T-helper 17 cell (primary cell): ENCODE data around the gene WDCP. TPM values are rescaled to one million over a fixed set of nuclear protein-coding genes. Genes with fewer than 3 reads are reported as not detected.
"Not testable (repeated sequence)": the region's sequence is repeated elsewhere in the genome, so short reads cannot be mapped to it uniquely, and the experiment has no call there.

ENCODE experiments used
- ATAC-seq: fragments of 150-1000 bp; cut with Tn5 transposase; 2 replicates; pipeline ENCODE4 v1.10.0; 2021; ENCODE audit warnings: mild to moderate bottlenecking, moderate library complexity
- DNase-seq, 3 donors: peaks; one replicate each; pipeline versions ENCODE4 v3.0.0 to v3.0.0-alpha.2; 2020 to 2021
- H3K9me3 ChIP-seq: one replicate; pipeline ENCODE4 v1.7.0; 2013; ENCODE audit warnings: low read length, mild to moderate bottlenecking; ENCODE audit not compliant: control insufficient read depth, poor library complexity, severe bottlenecking
- H3K27ac Mint-ChIP-seq: one replicate; pipeline ENCODE4 v1.8.0; 2022; ENCODE audit warnings: mild to moderate bottlenecking, moderate library complexity, mixed read lengths
- H3K27me3 Mint-ChIP-seq: one replicate; pipeline ENCODE4 v1.8.0; 2022; ENCODE audit warnings: mixed read lengths
- H3K36me3 Mint-ChIP-seq: one replicate; pipeline ENCODE4 v1.8.0; 2022; ENCODE audit warnings: low read depth, mixed read lengths
- H3K4me1 Mint-ChIP-seq: one replicate; pipeline ENCODE4 v1.8.0; 2022; ENCODE audit warnings: mild to moderate bottlenecking, mixed read lengths
- H3K4me3 Mint-ChIP-seq: one replicate; pipeline ENCODE4 v1.8.0; 2022; ENCODE audit warnings: mild to moderate bottlenecking, moderate library complexity, mixed read lengths
- total RNA-seq, 4 donors: library from RNA in 2 of 4; stranded (reverse) in 2 of 4; gene quantifications; one replicate each; pipeline ENCODE4 v1.2.3 and lab custom pipeline; 2022 to 2026

Gene WDCP
- total RNA-seq, 2 donors from 2014 or later: 3.4 to 3.7 TPM

DNA sequence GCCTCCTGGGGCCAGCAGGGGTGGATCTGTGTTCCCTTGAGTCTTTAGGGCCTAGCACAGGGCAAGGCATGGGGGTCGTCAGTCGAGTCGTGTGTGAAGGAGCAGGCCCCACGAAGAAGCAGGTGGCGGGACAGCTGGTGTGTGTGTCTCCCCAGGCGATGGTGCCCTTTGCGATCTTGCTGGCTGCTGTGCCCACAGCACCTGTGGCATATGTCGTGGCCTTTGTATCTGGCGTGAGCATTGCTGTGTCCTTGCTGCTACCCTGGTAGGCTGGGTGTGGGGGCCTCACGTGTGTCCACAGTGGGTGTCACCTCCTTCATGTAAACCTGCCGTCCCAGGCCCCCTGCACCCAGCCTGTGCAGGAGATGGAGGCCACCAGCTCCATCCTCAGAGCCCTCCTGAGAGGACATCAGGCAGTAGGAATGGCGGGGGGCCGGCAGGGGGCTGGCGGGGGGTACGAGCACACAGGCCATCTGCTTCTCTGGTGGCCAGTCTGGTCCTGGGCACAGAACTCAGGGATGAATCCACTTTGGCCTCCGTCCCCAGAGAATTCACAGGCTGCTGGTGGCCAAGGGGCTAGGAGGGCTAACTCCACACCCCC, 24.1 kb downstream of the WDCP start:
- H3K27me3 Mint-ChIP-seq: no peaks in the 10 kb centered on the region
- H3K9me3 ChIP-seq: no peaks in the 10 kb centered on the region
- peaks cover 1% of the 10 kb centered on the region for H3K4me1 Mint-ChIP-seq
- no peak for ATAC-seq
- peaks cover 12% of the 10 kb centered on the region for H3K36me3 Mint-ChIP-seq
- H3K27ac Mint-ChIP-seq: no peak overlapping the region
- H3K4me3 Mint-ChIP-seq: no peak overlapping the region
- no peak for DNase-seq

DNA sequence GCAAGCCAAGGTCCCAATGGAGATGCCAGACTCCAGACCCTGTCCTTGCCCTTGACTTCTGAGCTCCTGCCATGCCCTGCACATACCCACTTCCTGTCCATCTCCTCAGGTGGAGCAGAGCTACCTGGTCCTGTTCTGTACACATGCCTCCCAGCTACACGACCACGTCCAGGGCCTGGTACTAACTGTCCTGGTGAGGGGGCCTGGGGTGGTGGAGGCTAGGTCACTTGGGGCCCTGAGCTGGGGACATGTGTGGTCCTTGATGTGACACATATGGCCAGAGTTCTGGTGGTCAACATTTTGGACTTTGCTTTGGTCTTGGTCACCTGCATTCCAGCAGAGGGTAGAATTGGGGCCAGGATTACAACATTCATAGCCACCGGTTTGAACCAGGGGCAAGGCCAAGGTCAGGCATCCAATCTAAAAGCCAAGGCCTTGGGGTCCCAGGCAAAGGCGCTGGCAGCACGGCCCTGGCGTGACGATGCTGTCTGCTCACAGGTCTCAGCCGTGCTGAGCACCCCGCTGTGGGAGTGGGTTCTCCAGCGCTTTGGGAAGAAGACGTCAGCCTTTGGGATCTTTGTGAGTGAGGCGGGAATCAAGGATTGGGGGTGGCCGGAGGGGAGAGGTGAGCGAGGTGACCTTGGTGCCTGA, 24.7 kb downstream of the WDCP start:
- H3K4me3 Mint-ChIP-seq: no peak overlapping the region
- ATAC-seq: no peak
- no peaks in the 10 kb centered on the region for H3K27me3 Mint-ChIP-seq
- peaks cover 12% of the 10 kb centered on the region for H3K36me3 Mint-ChIP-seq
- H3K9me3 ChIP-seq: no peaks in the 10 kb centered on the region
- no peak for DNase-seq
- peaks cover 3% of the 10 kb centered on the region for H3K4me1 Mint-ChIP-seq
- no peak overlapping the region for H3K27ac Mint-ChIP-seq

DNA sequence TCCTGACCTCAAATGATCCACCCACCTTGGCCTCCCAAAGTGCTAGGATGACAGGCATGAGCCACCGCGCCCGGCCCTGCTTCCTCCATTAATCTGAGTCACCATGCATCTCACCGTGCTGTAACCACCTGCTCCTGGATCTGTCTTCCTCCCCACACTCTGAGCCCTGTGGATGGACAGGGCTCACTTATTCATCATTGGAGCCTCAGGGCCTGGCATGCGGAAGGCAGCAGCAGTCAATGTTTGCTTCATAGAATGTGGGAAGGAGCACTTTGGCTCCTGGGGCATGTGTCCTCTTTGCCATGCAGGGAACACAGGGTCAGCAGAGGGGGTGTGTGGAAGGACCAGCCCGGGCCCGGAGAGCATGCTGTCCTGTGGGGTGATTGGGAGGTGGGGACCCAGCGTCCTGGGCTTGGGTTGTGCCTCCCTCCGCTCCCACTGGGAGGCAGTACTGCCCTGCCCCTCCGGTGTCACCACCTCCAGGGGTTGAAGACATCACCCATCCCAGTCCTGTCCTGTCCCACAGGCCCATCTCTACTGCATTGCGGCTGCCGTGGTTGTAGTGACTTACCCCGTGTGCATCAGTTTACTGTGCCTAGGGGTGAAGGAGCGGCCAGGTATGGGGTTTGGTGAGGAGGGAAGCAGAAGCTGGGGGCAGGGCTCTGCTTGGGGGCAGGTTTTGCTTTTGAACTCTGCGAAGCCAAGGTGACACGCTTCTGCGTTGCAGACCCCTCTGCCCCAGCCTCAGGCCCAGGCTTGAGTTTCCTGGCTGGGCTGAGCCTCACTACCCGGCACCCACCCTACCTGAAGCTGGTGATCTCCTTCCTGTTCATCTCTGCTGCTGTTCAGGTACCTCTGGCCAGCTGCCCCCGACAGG, 25.8 kb downstream of the WDCP start:
- Mint-ChIP-seq H3K27ac (peak overlapping the region; percentile 59), H3K36me3 (peaks cover 12% of the 10 kb centered on the region), H3K4me3 (no peak overlapping the region), H3K4me1 (peaks cover 3% of the 10 kb centered on the region), H3K27me3 (no peaks in the 10 kb centered on the region)
- ATAC-seq (peak; percentile 40), DNase-seq (no peak)
- H3K9me3 ChIP-seq: no peaks in the 10 kb centered on the region

DNA sequence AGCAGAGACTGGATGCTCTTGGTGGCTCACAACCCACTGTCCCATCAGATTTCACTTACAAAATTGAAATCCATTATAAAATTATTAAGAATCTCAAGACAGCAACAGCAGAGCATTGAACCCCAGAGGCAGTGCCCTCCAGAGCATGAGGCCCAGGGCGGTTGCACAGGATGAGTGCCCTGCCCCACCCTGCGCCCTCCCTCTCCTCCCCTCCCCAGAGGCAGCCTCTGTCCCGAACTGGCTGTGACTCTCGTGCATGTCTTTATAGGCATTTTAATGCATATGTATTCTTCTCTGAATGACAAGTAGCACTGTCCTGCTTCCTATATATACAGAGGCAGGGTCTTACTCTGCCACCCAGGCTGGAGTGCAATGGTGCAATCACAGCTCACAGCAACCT, 26.9 kb downstream of the WDCP start:
- DNase-seq (no peak), ATAC-seq (no peak)
- Mint-ChIP-seq H3K4me1 (peaks cover 3% of the 10 kb centered on the region), H3K27me3 (no peaks in the 10 kb centered on the region), H3K4me3 (no peak overlapping the region), H3K36me3 (peaks cover 12% of the 10 kb centered on the region), H3K27ac (no peak overlapping the region)
- H3K9me3 ChIP-seq: no peaks in the 10 kb centered on the region

DNA sequence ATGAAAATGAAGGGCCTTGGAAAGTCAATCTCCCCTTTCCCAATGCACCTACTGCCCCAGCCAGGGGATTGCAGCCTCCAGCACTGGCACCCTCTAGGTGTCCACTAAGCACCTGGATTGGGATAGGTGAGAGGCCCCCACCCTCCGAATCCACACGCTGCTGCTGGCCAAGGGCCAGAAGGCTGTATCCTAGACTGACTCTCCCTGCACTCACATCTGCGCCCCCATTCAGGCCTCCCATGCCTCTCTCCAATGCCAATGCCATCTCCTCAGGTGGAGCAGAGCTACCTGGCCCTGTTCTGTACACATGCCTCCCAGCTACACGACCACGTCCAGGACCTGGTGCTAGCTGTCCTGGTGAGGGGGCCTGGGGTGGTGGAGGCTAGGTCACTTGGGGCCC, 27.5 kb downstream of the WDCP start:
- ATAC-seq (no peak), DNase-seq (no peak)
- no peaks in the 10 kb centered on the region for H3K27me3 Mint-ChIP-seq
- no peak overlapping the region for H3K4me3 Mint-ChIP-seq
- no peak overlapping the region for H3K27ac Mint-ChIP-seq
- H3K36me3 Mint-ChIP-seq: peaks cover 11% of the 10 kb centered on the region
- H3K4me1 Mint-ChIP-seq: peaks cover 3% of the 10 kb centered on the region
- H3K9me3 ChIP-seq: no peaks in the 10 kb centered on the region

DNA sequence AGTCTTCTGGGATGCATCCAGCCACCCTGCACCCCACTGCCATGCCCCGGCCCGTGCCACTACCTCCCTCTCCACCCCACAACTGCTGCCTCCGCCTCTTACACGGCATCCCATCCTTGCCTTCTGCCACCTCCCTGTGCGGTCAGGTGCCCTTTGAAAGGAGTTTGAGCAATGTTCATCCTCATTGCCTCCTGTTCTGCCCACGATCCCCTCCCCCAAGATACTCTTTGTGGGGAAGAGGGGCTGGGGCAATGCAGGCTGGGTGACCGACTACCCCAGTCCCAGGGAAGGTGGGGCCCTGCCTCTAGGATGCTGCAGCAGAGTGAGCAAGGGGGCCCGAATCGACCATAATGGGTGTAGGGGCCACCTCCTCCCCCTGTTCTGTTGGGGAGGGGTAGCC, 28.9 kb downstream of the WDCP start:
- H3K36me3 Mint-ChIP-seq: peaks cover 5% of the 10 kb centered on the region
- no peak for ATAC-seq
- peaks cover 3% of the 10 kb centered on the region for H3K4me1 Mint-ChIP-seq
- H3K4me3 Mint-ChIP-seq: no peak overlapping the region
- DNase-seq: no peak
- no peak overlapping the region for H3K27ac Mint-ChIP-seq
- H3K9me3 ChIP-seq: no peaks in the 10 kb centered on the region
- H3K27me3 Mint-ChIP-seq: peaks cover 2% of the 10 kb centered on the region

DNA sequence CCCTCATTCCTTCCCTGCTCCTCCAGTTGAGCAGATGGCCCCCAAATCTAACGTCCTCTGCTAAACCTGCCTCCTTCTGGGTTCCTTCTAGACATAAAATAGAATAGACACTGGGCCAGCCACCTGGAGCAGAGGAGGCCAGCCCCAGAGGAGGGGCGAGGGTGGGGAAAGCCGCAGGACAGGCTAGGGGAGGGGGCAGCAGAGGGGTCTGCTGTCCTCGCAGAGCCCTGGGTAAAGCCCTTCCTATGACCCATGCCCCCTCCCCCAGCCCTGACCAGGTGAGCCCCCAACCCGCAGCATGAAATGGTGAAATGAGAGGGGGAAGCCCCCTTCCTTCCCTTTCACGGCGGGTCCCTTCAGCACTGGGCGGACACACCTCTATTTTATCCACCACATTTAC, 29.5 kb downstream of the WDCP start:
- no peaks in the 10 kb centered on the region for H3K9me3 ChIP-seq
- DNase-seq (no peak), ATAC-seq (no peak)
- H3K4me3 Mint-ChIP-seq: no peak overlapping the region
- H3K4me1 Mint-ChIP-seq: peaks cover 3% of the 10 kb centered on the region
- peaks cover 7% of the 10 kb centered on the region for H3K27me3 Mint-ChIP-seq
- H3K27ac Mint-ChIP-seq: no peak overlapping the region
- peaks cover under 1% of the 10 kb centered on the region for H3K36me3 Mint-ChIP-seq

DNA sequence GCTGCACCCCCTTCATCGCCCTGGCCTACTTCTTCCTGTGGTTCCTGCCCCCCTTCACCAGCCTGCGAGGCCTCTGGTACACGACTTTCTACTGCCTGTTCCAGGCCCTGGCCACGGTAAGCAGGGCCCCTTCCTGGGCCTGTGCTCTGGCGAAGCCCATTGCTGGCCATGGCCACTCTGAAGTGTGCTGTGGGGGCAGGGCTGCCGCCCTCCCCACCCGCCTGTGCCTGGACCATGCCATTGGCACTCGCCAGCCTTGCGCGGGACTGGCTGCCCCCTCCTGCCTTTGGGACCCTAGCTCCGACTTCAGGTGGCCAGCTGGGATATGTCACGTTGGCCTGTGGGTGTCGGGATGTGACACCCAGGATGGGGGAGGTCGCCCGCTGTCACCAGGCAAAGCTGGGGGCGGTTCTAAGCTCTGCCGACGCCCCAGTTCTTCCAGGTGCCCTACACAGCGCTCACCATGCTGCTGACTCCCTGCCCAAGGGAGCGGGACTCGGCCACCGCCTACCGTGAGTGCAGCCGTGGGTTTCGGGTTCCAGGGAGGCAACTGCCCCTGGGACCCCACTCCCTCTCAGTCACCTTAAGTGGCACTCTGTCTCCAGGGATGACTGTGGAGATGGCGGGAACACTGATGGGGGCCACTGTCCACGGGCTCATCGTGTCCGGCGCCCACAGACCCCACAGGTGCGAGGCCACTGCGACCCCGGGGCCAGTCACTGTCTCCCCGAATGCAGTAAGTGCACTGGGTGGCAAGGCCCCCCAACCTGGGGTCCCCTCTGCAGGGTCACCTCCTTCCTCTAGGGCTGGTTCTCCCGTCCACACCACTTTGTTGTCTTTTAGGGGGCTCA, 30.1 kb downstream of the WDCP start:
- Mint-ChIP-seq H3K4me3 (no peak overlapping the region), H3K36me3 (peaks cover 4% of the 10 kb centered on the region), H3K27me3 (peaks cover 13% of the 10 kb centered on the region), H3K4me1 (peaks cover 3% of the 10 kb centered on the region), H3K27ac (no peak overlapping the region)
- ATAC-seq (no peak), DNase-seq (no peak)
- H3K9me3 ChIP-seq: no peaks in the 10 kb centered on the region

DNA sequence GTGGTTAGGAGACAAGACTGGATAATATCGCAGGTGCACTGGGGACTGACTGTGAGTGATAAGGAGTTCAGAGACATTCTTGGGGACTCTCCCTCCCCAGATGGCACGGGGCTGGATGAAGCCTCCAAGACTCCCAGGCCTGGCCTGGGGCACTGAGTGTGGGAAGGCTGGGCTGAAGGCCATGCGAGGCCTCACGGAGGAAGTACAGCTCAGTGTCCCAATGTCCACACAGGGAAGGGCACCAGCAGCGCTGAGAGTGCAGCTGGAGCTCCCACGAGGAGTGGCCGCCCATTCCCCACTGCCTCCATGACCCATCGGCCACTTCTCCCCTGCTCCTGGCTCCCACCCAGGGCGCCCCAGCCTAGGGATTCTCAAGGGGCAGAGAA, 30.8 kb downstream of the WDCP start:
- no peaks in the 10 kb centered on the region for H3K9me3 ChIP-seq
- H3K4me3 Mint-ChIP-seq: no peak overlapping the region
- DNase-seq (no peak), ATAC-seq (no peak)
- H3K36me3 Mint-ChIP-seq: peaks cover 8% of the 10 kb centered on the region
- H3K4me1 Mint-ChIP-seq: peaks cover 3% of the 10 kb centered on the region
- H3K27ac Mint-ChIP-seq: no peak overlapping the region
- H3K27me3 Mint-ChIP-seq: peaks cover 20% of the 10 kb centered on the region

DNA sequence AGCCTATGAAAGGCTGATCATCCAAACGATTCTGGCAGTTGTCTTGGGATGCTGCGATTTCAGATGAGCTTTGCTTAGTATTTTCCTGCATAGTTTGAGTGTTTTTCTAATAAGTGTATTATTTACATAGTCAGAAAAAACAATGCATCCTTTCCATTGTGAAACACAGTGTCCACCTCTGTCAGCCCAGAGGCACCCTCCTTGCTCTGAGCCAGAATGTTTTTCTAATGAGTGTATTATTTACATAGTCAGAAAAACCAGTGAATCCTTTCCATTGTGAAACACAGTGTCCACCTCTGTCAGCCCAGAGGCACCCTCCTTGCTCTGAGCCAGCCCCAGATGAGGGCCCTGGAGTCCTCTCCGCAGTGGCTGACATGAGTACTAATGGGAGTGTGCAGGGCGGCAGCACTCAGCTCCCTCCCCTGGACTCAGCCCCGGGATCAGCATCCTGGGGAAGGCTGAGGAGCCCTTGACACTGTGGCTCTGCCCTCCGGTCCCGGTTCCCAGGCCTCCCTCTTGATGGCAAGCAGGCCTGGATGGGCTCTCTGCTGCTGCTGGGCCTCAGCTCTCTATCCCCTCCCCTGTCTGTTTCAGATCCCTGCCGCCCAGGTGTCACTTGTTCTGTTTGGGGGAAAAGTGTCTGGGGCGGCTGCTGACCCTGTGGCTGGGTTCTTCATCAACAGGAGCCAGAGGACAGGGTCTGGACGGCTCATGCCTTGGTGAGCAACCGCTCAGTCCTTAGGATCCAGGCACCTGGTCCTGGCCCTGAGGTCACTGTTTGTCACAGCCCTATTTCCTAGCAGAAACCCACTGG, 31.4 kb downstream of the WDCP start:
- no peak for DNase-seq
- Mint-ChIP-seq H3K4me3 (no peak overlapping the region), H3K36me3 (peaks cover 8% of the 10 kb centered on the region), H3K4me1 (peaks cover 3% of the 10 kb centered on the region), H3K27me3 (peaks cover 26% of the 10 kb centered on the region), H3K27ac (no peak overlapping the region)
- no peak for ATAC-seq
- H3K9me3 ChIP-seq: no peaks in the 10 kb centered on the region

DNA sequence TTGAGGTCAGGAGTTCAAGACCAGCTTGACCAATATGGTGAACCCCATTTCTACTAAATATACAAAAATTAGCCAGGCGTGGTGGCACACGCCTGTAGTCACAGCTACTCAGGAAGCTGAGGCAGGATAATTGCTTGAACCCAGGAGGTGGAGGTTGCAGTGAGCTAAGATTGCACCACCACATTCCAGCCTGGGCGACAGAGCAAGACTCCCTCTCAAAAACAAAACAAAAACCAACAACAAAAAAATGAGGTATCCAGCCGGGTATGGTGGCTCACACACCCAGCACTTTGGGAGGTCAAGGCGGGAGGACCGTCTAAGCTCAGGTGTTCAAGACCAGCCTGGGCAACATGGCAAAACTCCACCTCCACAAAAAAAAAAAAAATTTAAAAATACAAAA, 32.3 kb downstream of the WDCP start:
- not testable (repeated sequence) for H3K4me1 Mint-ChIP-seq, H3K36me3 Mint-ChIP-seq, ATAC-seq, H3K4me3 Mint-ChIP-seq, H3K9me3 ChIP-seq, DNase-seq, H3K27ac Mint-ChIP-seq
- H3K27me3 Mint-ChIP-seq: peaks cover 27% of the 10 kb centered on the region

DNA sequence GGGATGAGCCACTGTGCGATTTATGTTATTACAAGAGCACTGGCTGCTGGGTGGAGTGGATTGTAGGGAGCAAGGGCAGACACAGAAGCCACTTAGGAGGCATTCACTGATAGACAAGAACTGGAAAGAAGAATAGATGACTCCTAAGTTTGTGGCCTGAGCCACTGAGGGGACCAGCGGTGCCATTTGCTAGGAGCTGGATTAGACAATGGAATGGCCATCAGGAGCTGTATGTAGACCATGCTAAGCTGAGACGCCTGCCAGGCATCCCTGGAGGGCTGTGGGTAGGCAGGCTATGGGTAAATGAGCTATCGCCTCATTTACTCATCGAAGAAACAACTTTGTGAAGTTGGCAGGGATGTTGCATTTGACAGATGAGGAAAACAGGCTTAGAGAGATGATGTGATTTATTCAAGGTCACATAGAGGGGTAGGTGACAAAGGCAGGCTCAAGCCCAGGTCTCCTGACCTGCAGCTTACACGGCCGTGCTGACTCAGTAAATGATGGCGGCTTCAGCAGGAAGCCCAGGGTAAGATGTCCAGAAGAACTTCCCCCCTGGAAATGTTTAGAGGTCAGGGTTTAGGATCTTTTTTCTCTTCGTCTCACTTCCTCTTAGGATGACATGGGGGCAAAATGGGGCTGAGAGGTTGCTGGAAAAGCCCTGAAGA, 34.5 kb downstream of the WDCP start:
- H3K27me3 Mint-ChIP-seq: peaks cover 39% of the 10 kb centered on the region
- H3K4me3 Mint-ChIP-seq: no peak overlapping the region
- H3K4me1 Mint-ChIP-seq: peaks cover 2% of the 10 kb centered on the region
- DNase-seq (no peak), ATAC-seq (no peak)
- H3K9me3 ChIP-seq: no peaks in the 10 kb centered on the region
- no peak overlapping the region for H3K27ac Mint-ChIP-seq
- peaks cover 8% of the 10 kb centered on the region for H3K36me3 Mint-ChIP-seq
